Left lung (tissue), 10 donors: ENCODE data around the gene RABGGTB. TPM values are rescaled to one million over a fixed set of nuclear protein-coding genes. Genes with fewer than 3 reads are reported as not detected.
"Not testable (repeated sequence)": the region's sequence is repeated elsewhere in the genome, so short reads cannot be mapped to it uniquely, and the experiment has no call there.

Experiments
- ATAC-seq: fragments of 200-7000 bp; cut with Tn5 transposase; one replicate; pipeline ENCODE4 v1.9.1; 2020; ENCODE audit warnings: moderate library complexity
- DNase-seq, 4 donors: peaks; one replicate each; pipeline ENCODE4 v3.0.0-alpha.2; 2013 to 2020
- H3K27ac ChIP-seq, 2 donors: fragments of 200-600 bp; sonication (generic) in 1 of 2; one replicate each; pipeline versions ENCODE4 v1.5.0 to v1.8.0; 2020 to 2021
- H3K27me3 ChIP-seq, 2 donors: fragments of 200-600 bp; sonication (generic) in 1 of 2; one replicate each; pipeline versions ENCODE4 v1.5.0 to v1.8.0; 2020 to 2021
- H3K36me3 ChIP-seq, 2 donors: fragments of 200-600 bp; sonication (generic) in 1 of 2; one replicate each; pipeline versions ENCODE4 v1.5.0 to v1.8.0; 2020 to 2021
- H3K4me1 ChIP-seq, 2 donors: fragments of 200-600 bp; one replicate each; pipeline ENCODE4 v1.8.0; 2021
- H3K4me3 ChIP-seq, 2 donors: fragments of 200-600 bp; sonication (generic) in 1 of 2; one replicate each; pipeline versions ENCODE4 v1.5.0 to v1.8.0; 2020 to 2021; ENCODE audit warnings: mild to moderate bottlenecking in 1 of 2
- H3K9me3 ChIP-seq, 2 donors: fragments of 200-600 bp; sonication (generic) in 1 of 2; one replicate each; pipeline versions ENCODE4 v1.5.0 to v1.8.0; 2020 to 2021
- intact Hi-C, 2 donors: fragments of 100-400 bp; cut with DNase I; formaldehyde crosslinking; loops; one replicate each; pipeline versions ENCODE4 v1.11.2 to v1.14.2; 2022
- polyA plus RNA-seq, 6 donors: library from polyadenylated mRNA; unstranded; fragments of 120-200 nt; gene quantifications; one replicate each; pipeline ENCODE4 v1.2.1, GENCODE V29; 2013; ENCODE audit not compliant: insufficient read length in 6 of 6
- total RNA-seq, 2 donors: library from RNA; stranded (reverse); fragmentation: NEBNext Ultra II Directional; extraction: Animal tissue kit (Norgen Biotek cat#: 25700); gene quantifications; one replicate each; pipeline ENCODE4 v1.2.1, GENCODE V29; 2021
- TF ChIP-seq, protein P1 (sequence below), 2 donors: fragments of 200-600 bp; sonication (generic) in 1 of 2; IDR thresholded peaks; one replicate each; pipeline versions ENCODE4 v1.5.0 to v1.8.0; 2021; ENCODE audit warnings: antibody characterized with exemption in 2 of 2
- donor health status: DM: no; HTN: yes; CAD: no.
- donor health status: DM: no; HTN: no; CAD: no.

RABGGTB gene
- total and polyA plus RNA-seq, 8 donors, result 65.1 to 103 (median 88.2) TPM

DNA sequence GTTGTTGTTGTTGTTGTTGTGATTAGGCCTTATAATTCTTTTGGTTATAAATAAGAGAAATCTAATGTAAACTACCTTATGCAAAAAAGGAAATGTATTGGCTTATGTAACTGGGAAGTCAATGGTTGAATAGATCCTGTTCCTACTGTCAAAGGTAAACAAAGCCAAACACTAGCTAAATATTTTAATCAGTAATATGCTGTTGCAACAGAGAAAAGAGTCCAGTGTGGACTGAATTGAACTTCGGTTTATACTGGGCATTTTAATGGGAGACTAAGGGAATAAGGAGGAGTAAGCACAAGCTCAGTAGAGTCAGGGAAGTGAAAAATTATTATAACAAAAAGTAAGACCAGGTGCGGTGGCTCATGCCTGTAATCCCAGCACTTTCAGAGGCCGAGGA, 26.0 kb downstream of the RABGGTB start:
- no peaks in the 10 kb centered on the region for H3K9me3 ChIP-seq
- no peak for ATAC-seq
- no peak for DNase-seq
- no peaks in the 10 kb centered on the region for H3K27me3 ChIP-seq
- intact Hi-C loops, result no loop called here
- TF ChIP-seq, protein P1, sequence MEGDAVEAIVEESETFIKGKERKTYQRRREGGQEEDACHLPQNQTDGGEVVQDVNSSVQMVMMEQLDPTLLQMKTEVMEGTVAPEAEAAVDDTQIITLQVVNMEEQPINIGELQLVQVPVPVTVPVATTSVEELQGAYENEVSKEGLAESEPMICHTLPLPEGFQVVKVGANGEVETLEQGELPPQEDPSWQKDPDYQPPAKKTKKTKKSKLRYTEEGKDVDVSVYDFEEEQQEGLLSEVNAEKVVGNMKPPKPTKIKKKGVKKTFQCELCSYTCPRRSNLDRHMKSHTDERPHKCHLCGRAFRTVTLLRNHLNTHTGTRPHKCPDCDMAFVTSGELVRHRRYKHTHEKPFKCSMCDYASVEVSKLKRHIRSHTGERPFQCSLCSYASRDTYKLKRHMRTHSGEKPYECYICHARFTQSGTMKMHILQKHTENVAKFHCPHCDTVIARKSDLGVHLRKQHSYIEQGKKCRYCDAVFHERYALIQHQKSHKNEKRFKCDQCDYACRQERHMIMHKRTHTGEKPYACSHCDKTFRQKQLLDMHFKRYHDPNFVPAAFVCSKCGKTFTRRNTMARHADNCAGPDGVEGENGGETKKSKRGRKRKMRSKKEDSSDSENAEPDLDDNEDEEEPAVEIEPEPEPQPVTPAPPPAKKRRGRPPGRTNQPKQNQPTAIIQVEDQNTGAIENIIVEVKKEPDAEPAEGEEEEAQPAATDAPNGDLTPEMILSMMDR (IDR thresholded peaks at IDR 0.05), result no peak
- H3K36me3 ChIP-seq, result no peaks in the 10 kb centered on the region
- no peak overlapping the region for H3K4me3 ChIP-seq
- no peak overlapping the region for H3K27ac ChIP-seq
- H3K4me1 ChIP-seq, result no peaks in the 10 kb centered on the region

DNA sequence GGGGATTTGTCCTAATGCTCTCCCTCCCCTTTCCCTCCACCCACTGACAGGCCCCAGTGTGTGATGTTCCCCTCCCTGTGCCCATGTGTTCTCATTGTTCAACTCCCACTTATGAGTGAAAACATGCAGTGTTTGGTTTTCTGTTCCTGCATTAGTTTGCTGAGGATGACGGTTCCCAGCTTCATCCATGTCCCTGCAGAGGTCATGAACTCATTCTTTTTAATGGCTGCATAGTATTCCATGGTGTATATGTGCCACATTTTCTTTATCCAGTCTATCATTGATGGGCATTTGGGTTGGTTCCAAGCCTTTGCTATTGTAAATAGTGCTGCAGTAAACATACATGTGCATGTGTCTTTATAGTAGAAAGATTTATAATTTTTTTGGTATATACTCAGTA, 37.5 kb downstream of the RABGGTB start:
- H3K27me3 ChIP-seq, H3K27ac ChIP-seq, DNase-seq, H3K4me1 ChIP-seq, H3K36me3 ChIP-seq, intact Hi-C loops, ATAC-seq, H3K4me3 ChIP-seq: not testable (repeated sequence)
- H3K9me3 ChIP-seq, result peaks cover 0 to 19% of the 10 kb centered on the region in 2 donors

DNA sequence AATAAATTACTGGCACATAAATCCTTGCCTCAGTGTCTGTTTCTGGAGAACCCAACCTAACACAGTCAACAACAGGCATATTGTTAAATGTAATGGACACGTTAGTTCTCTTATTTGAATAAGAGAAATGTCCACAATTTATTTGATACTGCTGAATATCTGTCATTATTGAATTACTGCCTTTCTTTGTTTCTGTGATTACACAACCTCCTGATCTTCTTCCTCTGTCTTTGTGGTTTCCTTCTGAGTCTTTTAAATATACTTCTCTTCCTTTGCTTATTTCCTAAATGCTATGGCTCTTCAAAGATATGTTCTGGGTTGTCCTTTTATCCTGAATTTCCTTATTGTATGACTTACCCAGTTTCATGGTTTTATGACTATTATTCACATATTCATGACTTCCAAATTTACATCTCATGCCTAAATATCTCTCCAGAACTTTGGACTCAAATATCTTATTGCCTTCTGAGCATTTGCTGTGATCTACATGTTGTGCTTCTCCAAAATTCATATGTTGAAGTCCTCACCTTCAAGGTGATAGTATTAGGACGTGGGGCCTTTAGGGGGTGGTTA, 50.6 kb downstream of the RABGGTB start:
- no peaks in the 10 kb centered on the region for H3K4me1 ChIP-seq
- H3K27ac ChIP-seq, result no peak overlapping the region
- intact Hi-C loops, result no loop called here
- H3K9me3 ChIP-seq, result peaks cover 0 to 25% of the 10 kb centered on the region in 2 donors
- ATAC-seq (no peak), DNase-seq (no peak)
- H3K36me3 ChIP-seq, result no peaks in the 10 kb centered on the region
- H3K27me3 ChIP-seq, result no peaks in the 10 kb centered on the region
- TF ChIP-seq, protein P1 (IDR thresholded peaks at IDR 0.05), result no peak
- H3K4me3 ChIP-seq, result no peak overlapping the region

DNA sequence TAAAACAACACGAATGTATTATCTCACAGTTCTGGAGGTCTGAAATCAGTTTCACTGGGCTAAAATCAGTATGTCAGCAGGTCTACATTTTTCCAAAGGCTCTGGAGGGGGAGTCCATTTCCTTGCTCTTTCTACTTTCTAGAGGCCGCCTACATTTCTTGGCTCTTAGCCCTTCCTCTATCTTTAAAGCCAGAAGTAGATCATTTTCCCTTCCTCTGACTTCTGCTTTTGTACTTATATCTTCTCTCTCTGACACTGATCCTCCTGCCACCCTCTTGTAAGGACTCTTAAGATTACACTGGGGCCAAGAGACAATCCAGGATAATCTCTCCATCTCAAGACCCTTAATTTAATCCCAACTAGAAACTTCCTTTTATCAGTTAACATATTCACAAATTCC, 52.0 kb downstream of the RABGGTB start:
- Histone ChIP-seq H3K27ac (no peak overlapping the region), H3K4me3 (no peak overlapping the region), H3K36me3 (no peaks in the 10 kb centered on the region), H3K9me3 (peaks cover 0 to 17% of the 10 kb centered on the region in 2 donors), H3K4me1 (no peaks in the 10 kb centered on the region), H3K27me3 (no peaks in the 10 kb centered on the region)
- no peak for ATAC-seq
- TF ChIP-seq, protein P1 (IDR thresholded peaks at IDR 0.05), result no peak
- DNase-seq, result no peak
- intact Hi-C loops, result no loop called here

DNA sequence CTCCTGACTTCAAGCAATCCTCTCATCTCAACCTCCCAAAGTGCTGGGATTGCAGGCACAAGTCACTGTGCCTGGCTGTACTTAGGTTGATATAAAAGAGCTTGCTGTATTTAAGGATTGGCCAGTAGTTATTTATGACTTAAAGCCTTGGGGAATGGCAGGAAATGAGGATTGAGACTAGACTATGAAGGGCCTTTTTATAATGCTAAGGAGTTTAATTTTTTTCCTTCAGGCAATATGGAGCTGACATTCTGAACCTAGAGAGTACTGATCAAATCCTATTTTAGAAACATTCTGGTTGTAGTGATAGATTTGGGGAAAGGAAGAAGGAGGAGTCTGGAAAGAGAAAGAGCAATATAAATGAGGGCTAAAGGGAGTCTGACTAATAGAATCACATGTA, 55.4 kb downstream of the RABGGTB start:
- Histone ChIP-seq H3K27ac (no peak overlapping the region), H3K4me3 (no peak overlapping the region), H3K36me3 (no peaks in the 10 kb centered on the region), H3K27me3 (no peaks in the 10 kb centered on the region), H3K9me3 (no peaks in the 10 kb centered on the region), H3K4me1 (no peaks in the 10 kb centered on the region)
- TF ChIP-seq, protein P1 (IDR thresholded peaks at IDR 0.05), result no peak
- ATAC-seq (no peak), DNase-seq (no peak)
- intact Hi-C loops, result no loop called here

Other genes starting within 250 kb of the RABGGTB start
- under 1 TPM; 0.09 to 0.16 TPM for gene SLC44A5, start 175.1 kb upstream of the RABGGTB start, total RNA-seq
- gene SLC44A5, start 175.1 kb upstream of the RABGGTB start, polyA plus RNA-seq, result 1 to 10 TPM; 1.3 to 6.4 (median 4.2) TPM
- gene ACADM, start 61.5 kb upstream of the RABGGTB start, total RNA-seq, result 10 to 100 TPM; 35.5 to 39.6 TPM
- 10 to 100 TPM; 75.3 to 96.8 (median 83.3) TPM for gene ACADM, start 61.5 kb upstream of the RABGGTB start, polyA plus RNA-seq
- gene MSH4, start 10.6 kb downstream of the RABGGTB start, total RNA-seq, result under 1 TPM; 0.47 to 0.94 TPM
- gene MSH4, start 10.6 kb downstream of the RABGGTB start, polyA plus RNA-seq, result under 1 TPM; 0.24 to 0.66 (median 0.39) TPM
- not detected for gene ASB17, start 146.1 kb downstream of the RABGGTB start, total RNA-seq
- not detected for gene ASB17, start 146.1 kb downstream of the RABGGTB start, polyA plus RNA-seq